Upper lobe of left lung (tissue), 6 donors: ENCODE results near the gene HAUS6. TPM values are rescaled to one million over a fixed set of nuclear protein-coding genes. Genes with fewer than 3 reads are reported as not detected.

Experiments
- ATAC-seq, 2 donors: fragments of 200-7000 bp; cut with Tn5 transposase; one replicate each; pipeline ENCODE4 v1.9.1; 2022; ENCODE audit warnings: mild to moderate bottlenecking in 2 of 2, moderate library complexity in 2 of 2; ENCODE audit not compliant: low FRiP score in 2 of 2
- DNase-seq, 2 donors: peaks; one replicate each; pipeline ENCODE4 v3.0.0-alpha.2; 2019 to 2020
- H3K27ac ChIP-seq, 4 donors: fragments of 200-600 bp; sonication (generic); one replicate each; pipeline ENCODE4 v1.5.1; 2016 to 2019
- H3K27me3 ChIP-seq, 4 donors: fragments of 200-600 bp; sonication (generic); one replicate each; pipeline ENCODE4 v1.5.1; 2017 to 2019
- H3K36me3 ChIP-seq, 4 donors: fragments of 200-600 bp; sonication (generic); one replicate each; pipeline ENCODE4 v1.5.1; 2016 to 2019
- H3K4me1 ChIP-seq, 4 donors: fragments of 200-600 bp; sonication (generic); one replicate each; pipeline ENCODE4 v1.5.1; 2018 to 2019
- H3K4me3 ChIP-seq, 4 donors: fragments of 200-600 bp; sonication (generic); one replicate each; pipeline ENCODE4 v1.5.1; 2017 to 2019; ENCODE audit warnings: mild to moderate bottlenecking in 2 of 4, moderate library complexity in 1 of 4
- H3K9me3 ChIP-seq, 4 donors: fragments of 200-600 bp; sonication (generic); one replicate each; pipeline ENCODE4 v1.5.1; 2018 to 2019
- EP300 ChIP-seq, 4 donors: sonication (generic); formaldehyde crosslinking; IDR thresholded peaks; one replicate each; pipeline ENCODE4 v1.5.1; 2017; ENCODE audit warnings: antibody characterized with exemption in 4 of 4, control low read depth in 2 of 4
- POLR2A ChIP-seq, 4 donors: fragments of 450-650 bp; IDR thresholded peaks; one replicate each; pipeline ENCODE4 v1.5.1; 2016 to 2017; ENCODE audit warnings: antibody characterized with exemption in 4 of 4, mild to moderate bottlenecking in 2 of 4
- POLR2AphosphoS5 ChIP-seq, 2 donors: sonication (generic); formaldehyde crosslinking; IDR thresholded peaks; one replicate each; pipeline ENCODE4 v1.5.1; 2017; ENCODE audit warnings: antibody characterized with exemption in 2 of 2
- WGBS, 2 donors: methylation state at CpG; one replicate each; pipeline ENCODE4 v1.1.5; 2017 to 2018; 5-methylcytosine and 5-hydroxymethylcytosine counted together
- total RNA-seq, 6 donors: library from RNA; depleted of rRNA in 4 of 6; stranded (reverse); fragments of >200 nt in 4 of 6; gene quantifications; one replicate each; pipeline versions ENCODE4 v1.1.0 to v1.2.1, GENCODE V29; 2016 to 2021
- TF ChIP-seq, protein P1 (sequence below), 6 experiments: fragments of 450-650 bp in 4 of 6; fragments of 200-600 bp in 2 of 6; sonication (generic) in 2 of 6; IDR thresholded peaks; one replicate each; pipeline ENCODE4 v1.5.1; 2016 to 2019; ENCODE audit warnings: antibody characterized with exemption in 6 of 6
- donor health status: DM: no; HTN: no; CAD: no; lungs with moderate emphysema.
- donor health status: DM: no; HTN: yes; CAD: no; lungs with severe emphysema.

Gene HAUS6
- total RNA-seq, 6 donors from 2014 or later = 3.3 to 11.8 (median 6.6) TPM

DNA sequence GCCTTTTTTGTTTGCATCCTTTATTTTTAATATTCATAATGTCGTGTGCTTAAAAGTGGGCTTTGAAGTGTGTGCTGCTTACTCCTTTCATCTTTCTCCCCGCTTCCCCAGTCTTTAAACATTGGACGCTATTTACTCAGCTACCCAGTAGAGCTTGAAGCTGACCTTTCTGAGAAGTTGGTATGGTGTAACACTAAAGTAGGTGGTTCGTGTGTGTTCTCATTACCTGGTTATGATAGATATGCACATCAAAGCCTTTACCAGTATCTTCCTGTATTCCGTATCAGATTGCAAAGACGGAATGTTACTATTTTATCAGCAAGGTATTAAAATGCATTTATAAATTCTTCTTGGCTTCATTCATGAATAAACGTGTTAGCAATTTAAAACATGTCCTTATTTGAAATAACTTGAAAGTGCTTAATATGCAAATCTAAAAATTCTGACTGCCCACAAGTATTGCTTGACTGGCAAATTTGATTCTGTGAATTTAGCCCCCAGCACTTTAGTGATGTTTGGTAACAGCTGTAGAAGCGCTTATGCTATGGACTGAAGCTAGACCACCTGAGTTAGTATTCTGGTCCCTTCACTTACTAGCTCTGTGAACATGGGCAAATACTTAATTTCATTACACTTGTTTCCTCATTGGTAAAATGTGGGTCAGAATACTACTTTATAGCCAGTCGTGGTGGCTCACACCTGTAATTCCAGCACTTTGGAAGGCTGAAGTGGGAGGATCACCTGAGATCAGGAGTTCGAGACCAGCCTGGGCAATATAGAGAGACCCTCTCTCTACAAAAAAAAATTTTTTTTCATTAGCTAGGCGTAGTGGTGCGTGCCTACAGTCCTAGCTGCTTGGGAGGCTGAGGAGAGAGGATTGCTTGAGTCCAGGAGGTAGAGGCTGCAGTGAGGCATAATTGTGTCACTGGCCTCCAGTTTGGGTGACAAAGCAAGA, 51.8 kb downstream of the HAUS6 start:
- ATAC-seq (no peak), DNase-seq (no peak)
- peaks cover 0 to 2% (median 0%) of the 10 kb centered on the region in 4 donors for H3K36me3 ChIP-seq
- WGBS, 2 donors = 58 to 73% methylated on average over 12 of the region's 12 CpGs
- TF ChIP-seq POLR2AphosphoS5 (IDR thresholded peaks at IDR 0.05) (no peak), POLR2A (IDR thresholded peaks at IDR 0.05) (no peak), EP300 (IDR thresholded peaks at IDR 0.05) (no peak)
- TF ChIP-seq, protein P1, sequence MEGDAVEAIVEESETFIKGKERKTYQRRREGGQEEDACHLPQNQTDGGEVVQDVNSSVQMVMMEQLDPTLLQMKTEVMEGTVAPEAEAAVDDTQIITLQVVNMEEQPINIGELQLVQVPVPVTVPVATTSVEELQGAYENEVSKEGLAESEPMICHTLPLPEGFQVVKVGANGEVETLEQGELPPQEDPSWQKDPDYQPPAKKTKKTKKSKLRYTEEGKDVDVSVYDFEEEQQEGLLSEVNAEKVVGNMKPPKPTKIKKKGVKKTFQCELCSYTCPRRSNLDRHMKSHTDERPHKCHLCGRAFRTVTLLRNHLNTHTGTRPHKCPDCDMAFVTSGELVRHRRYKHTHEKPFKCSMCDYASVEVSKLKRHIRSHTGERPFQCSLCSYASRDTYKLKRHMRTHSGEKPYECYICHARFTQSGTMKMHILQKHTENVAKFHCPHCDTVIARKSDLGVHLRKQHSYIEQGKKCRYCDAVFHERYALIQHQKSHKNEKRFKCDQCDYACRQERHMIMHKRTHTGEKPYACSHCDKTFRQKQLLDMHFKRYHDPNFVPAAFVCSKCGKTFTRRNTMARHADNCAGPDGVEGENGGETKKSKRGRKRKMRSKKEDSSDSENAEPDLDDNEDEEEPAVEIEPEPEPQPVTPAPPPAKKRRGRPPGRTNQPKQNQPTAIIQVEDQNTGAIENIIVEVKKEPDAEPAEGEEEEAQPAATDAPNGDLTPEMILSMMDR (IDR thresholded peaks at IDR 0.05) = no peak
- H3K27ac ChIP-seq = peak overlapping the region in 2 of 4 donors; percentile 39 to 96
- H3K27me3 ChIP-seq = no peaks in the 10 kb centered on the region
- peak overlapping the region; percentile 67 to 82 (median 68) for H3K4me3 ChIP-seq
- H3K4me1 ChIP-seq = peaks cover 33 to 39% (median 35%) of the 10 kb centered on the region in 4 donors
- H3K9me3 ChIP-seq = no peaks in the 10 kb centered on the region

DNA sequence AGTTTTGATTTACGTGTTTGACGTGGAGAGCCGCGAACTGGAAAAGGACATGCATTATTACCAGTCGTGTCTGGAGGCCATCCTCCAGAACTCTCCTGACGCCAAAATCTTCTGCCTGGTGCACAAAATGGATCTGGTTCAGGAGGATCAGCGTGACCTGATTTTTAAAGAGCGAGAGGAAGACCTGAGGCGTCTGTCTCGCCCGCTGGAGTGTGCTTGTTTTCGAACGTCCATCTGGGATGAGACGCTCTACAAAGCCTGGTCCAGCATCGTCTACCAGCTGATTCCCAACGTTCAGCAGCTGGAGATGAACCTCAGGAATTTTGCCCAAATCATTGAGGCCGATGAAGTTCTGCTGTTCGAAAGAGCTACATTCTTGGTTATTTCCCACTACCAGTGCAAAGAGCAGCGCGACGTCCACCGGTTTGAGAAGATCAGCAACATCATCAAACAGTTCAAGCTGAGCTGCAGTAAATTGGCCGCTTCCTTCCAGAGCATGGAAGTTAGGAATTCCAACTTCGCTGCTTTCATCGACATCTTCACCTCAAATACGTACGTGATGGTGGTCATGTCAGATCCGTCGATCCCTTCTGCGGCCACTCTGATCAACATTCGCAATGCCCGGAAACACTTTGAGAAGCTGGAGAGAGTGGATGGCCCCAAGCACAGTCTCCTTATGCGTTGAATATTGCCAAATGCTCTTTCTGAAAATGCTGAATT, 52.6 kb downstream of the HAUS6 start:
- H3K4me1 ChIP-seq = peaks cover 33 to 39% (median 35%) of the 10 kb centered on the region in 4 donors
- peak overlapping the region; percentile 67 to 82 (median 68) for H3K4me3 ChIP-seq
- peaks cover 0 to 2% (median 0%) of the 10 kb centered on the region in 4 donors for H3K36me3 ChIP-seq
- H3K27me3 ChIP-seq = no peaks in the 10 kb centered on the region
- no peak for TF ChIP-seq EP300 (IDR thresholded peaks at IDR 0.05)
- TF ChIP-seq POLR2AphosphoS5 (IDR thresholded peaks at IDR 0.05) = no peak
- TF ChIP-seq, protein P1 (IDR thresholded peaks at IDR 0.05) = no peak
- no peak for TF ChIP-seq POLR2A (IDR thresholded peaks at IDR 0.05)
- WGBS, 2 donors = 6 to 14% methylated on average over 16 to 33 of the region's 33 CpGs
- peak overlapping the region; percentile 89 to 96 (median 92) for H3K27ac ChIP-seq
- DNase-seq = no peak
- H3K9me3 ChIP-seq = no peaks in the 10 kb centered on the region
- no peak for ATAC-seq

DNA sequence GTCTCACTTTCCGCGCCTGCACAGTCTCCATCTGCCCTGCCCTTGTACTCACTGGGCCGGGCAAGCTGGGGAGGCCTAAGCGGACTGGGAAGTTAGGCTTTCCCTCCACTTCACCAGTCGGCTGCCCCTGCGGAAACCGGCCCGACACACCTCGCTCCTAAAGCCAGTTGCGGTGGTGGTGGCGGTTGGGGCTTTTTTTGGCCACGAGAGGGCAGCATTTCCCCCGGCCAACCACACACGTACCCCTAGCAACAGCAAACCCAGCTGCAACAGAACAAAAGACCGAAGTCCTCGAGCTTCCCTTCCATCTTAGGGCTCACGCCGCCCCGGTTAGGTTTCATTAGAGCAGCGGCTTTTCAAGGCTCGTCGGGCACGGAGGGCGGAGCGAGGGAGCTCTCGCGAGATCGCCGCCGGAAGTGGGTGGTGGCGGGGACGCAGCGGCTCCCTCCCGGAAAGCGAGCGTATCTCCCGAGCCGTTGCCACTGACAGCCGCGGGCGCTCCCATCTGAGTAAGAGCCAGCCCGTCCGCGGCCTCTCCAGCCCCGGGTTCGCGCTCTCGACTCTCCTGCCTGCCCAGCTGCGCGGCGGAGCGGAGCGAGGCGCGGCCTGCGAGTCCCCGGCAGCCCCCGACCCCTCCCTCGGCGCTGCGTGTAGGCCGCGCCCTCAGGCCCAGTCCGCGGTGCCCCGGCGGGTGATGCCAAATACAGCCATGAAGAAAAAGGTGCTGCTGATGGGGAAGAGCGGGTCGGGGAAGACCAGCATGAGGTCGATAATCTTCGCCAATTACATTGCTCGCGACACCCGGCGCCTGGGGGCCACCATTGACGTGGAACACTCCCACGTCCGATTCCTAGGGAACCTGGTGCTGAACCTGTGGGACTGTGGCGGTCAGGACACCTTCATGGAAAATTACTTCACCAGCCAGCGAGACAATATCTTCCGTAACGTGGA, 53.5 kb downstream of the HAUS6 start, which contains the start of gene RRAGA:
Gene RRAGA, plus strand, starts transcription at position 462 of the 951 bp plus-strand sequence. Its CDS starts 233 bp downstream, at position 695.
- Histone ChIP-seq H3K4me1 (peaks cover 33 to 39% (median 35%) of the 10 kb centered on the region in 4 donors), H3K4me3 (peak within 1 kb of the TSS; percentile 67 to 82 (median 68)), H3K27me3 (no peaks in the 10 kb centered on the region), H3K36me3 (peaks cover 0 to 2% (median 0%) of the 10 kb centered on the region in 4 donors), H3K9me3 (no peaks in the 10 kb centered on the region), H3K27ac (peak within 1 kb of the TSS; percentile 89 to 96 (median 92))
- 0 to 1% methylated on average over 16 to 82 of the region's 82 CpGs for whole genome bisulfite sequencing, 2 donors
- peak in 3 of 4 donors; percentile 86 to 93 (median 88) for TF ChIP-seq POLR2A (IDR thresholded peaks at IDR 0.05)
- TF ChIP-seq POLR2AphosphoS5 (IDR thresholded peaks at IDR 0.05) = peak; percentile 93 to 94
- no peak for TF ChIP-seq EP300 (IDR thresholded peaks at IDR 0.05)
- TF ChIP-seq, protein P1 (IDR thresholded peaks at IDR 0.05) = peak; percentile 74 to 95 (median 91)
- DNase-seq = peak; percentile 93 to 99
- ATAC-seq = peak; percentile 95 to 98

DNA sequence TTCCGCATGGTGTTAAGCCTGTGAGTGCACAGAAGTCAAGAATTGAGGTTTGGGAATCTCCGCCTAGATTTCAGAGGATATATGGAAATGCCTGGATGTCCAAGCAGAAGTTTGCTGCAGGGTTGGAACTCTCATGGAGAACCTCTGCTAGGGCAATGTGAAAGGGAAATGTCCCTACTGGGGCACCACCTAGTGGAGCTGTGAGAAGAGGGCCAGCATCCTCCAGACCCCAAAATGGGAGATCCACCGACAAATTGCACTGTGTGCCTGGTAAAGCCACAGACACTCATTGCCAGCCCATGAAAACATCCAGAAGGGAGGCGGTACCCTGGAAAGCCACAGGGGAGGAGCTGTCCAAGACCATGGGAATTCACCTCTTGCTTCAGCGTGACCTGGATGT, 66.1 kb downstream of the HAUS6 start:
- no peaks in the 10 kb centered on the region for H3K36me3 ChIP-seq
- TF ChIP-seq POLR2AphosphoS5 (IDR thresholded peaks at IDR 0.05) (no peak), POLR2A (IDR thresholded peaks at IDR 0.05) (no peak), EP300 (IDR thresholded peaks at IDR 0.05) (no peak)
- TF ChIP-seq, protein P1 (IDR thresholded peaks at IDR 0.05) = no peak
- H3K27me3 ChIP-seq = no peaks in the 10 kb centered on the region
- 95 to 100% methylated on average over 5 of the region's 5 CpGs for WGBS, 2 donors
- DNase-seq (no peak), ATAC-seq (no peak)
- no peaks in the 10 kb centered on the region for H3K4me1 ChIP-seq
- H3K4me3 ChIP-seq = no peak overlapping the region
- H3K27ac ChIP-seq = no peak overlapping the region
- no peaks in the 10 kb centered on the region for H3K9me3 ChIP-seq
